Stimulated activated CD4-positive, alpha-beta T cell treated with anti-CD3 and anti-CD28 coated beads, TNF-alpha, amount 100 ng/mL, for 4 hours (primary cell): ENCODE results near the gene MICALL2.
"Not testable (repeated sequence)": the region's sequence is repeated elsewhere in the genome, so short reads cannot be mapped to it uniquely, and the experiment has no call there.

Source experiments
- DNase-seq, 3 experiments: peaks; one replicate each; pipeline ENCODE4 v3.0.0-alpha.2; 2020; ENCODE audit warnings: low read depth in 3 of 3

The MICALL2 gene

GRCh38 chr7:1447551-1448244 is 11.6 kb downstream of the MICALL2 start:
- DNase-seq: no peak

GRCh38 chr7:1447112-1447511 is 12.2 kb downstream of the MICALL2 start:
- no peak for DNase-seq

GRCh38 chr7:1446620-1447032 is 12.6 kb downstream of the MICALL2 start:
- no peak for DNase-seq

- not testable (repeated sequence) for DNase-seq
Measured at GRCh38 chr7:1446026-1446425, 13.2 kb downstream of the MICALL2 start.

GRCh38 chr7:1445341-1445740 is 13.9 kb downstream of the MICALL2 start:
- DNase-seq: no peak

- DNase-seq: no peak
Measured at GRCh38 chr7:1444925-1445322, 14.3 kb downstream of the MICALL2 start.

GRCh38 chr7:1444214-1444924 is 14.9 kb downstream of the MICALL2 start:
- DNase-seq: no peak

- not testable (repeated sequence) for DNase-seq
Measured at GRCh38 chr7:1443587-1444200, 15.6 kb downstream of the MICALL2 start.

- no peak for DNase-seq
Measured at GRCh38 chr7:1442355-1443124, 16.7 kb downstream of the MICALL2 start.

- no peak for DNase-seq
Measured at GRCh38 chr7:1441615-1442354, 17.5 kb downstream of the MICALL2 start.

GRCh38 chr7:1440620-1441019 is 18.6 kb downstream of the MICALL2 start:
- DNase-seq: no peak

GRCh38 chr7:1439373-1440363 is 19.6 kb downstream of the MICALL2 start:
- no peak for DNase-seq

GRCh38 chr7:1438821-1439220 is 20.4 kb downstream of the MICALL2 start:
- DNase-seq: no peak

- no peak for DNase-seq
Measured at GRCh38 chr7:1438208-1438607, 21.1 kb downstream of the MICALL2 start.

GRCh38 chr7:1437155-1437880 is 22.0 kb downstream of the MICALL2 start:
- DNase-seq: no peak

- DNase-seq: no peak
Measured at GRCh38 chr7:1436608-1437007, 22.7 kb downstream of the MICALL2 start.

- DNase-seq: no peak
Measured at GRCh38 chr7:1434891-1435670, 24.2 kb downstream of the MICALL2 start.

- DNase-seq: no peak
Measured at GRCh38 chr7:1434165-1434718, 25.0 kb downstream of the MICALL2 start.
